Chondrocyte (in vitro differentiated cells): ENCODE data around the gene ALKBH4. TPM values are rescaled to one million over a fixed set of nuclear protein-coding genes. Genes with fewer than 3 reads are reported as not detected.

ENCODE experiments used
- DNase-seq: peaks from one replicate; pipeline ENCODE4 v3.0.0; 2021; ENCODE audit warnings: mixed read lengths, low spot score
- H3K27ac Mint-ChIP-seq: one replicate; pipeline ENCODE4 v1.8.0; 2021; ENCODE audit warnings: mild to moderate bottlenecking, moderate library complexity, mixed read lengths; ENCODE audit not compliant: unreplicated experiment
- H3K27me3 Mint-ChIP-seq: 2 replicates; pipeline ENCODE4 v1.8.0; 2021; ENCODE audit warnings: low read depth, mixed read lengths
- H3K36me3 Mint-ChIP-seq: 2 replicates; pipeline ENCODE4 v1.8.0; 2021; ENCODE audit warnings: low read depth, mixed read lengths
- H3K4me1 Mint-ChIP-seq: 2 replicates; pipeline ENCODE4 v1.8.0; 2021; ENCODE audit warnings: low read depth, mild to moderate bottlenecking, mixed read lengths
- H3K4me3 Mint-ChIP-seq: one replicate; pipeline ENCODE4 v1.8.0; 2021; ENCODE audit warnings: mild to moderate bottlenecking, moderate library complexity, mixed read lengths; ENCODE audit not compliant: unreplicated experiment
- H3K9me3 Mint-ChIP-seq: 2 replicates; pipeline ENCODE4 v1.8.0; 2021; ENCODE audit warnings: low read depth, mixed read lengths
- CTCF ChIP-seq: fragments of 200-600 bp; sonication (generic); IDR thresholded peaks from 2 replicates; pipeline ENCODE4 v1.5.0; 2021; ENCODE audit warnings: antibody characterized with exemption, mild to moderate bottlenecking, moderate library complexity
- total RNA-seq: library from RNA; stranded (reverse); gene quantifications from 3 replicates; pipeline ENCODE4 v1.2.1, GENCODE V29; 2021

ALKBH4 gene
- total RNA-seq, 1 donor from 2014 or later: 9.2 TPM

GRCh38 chr7:102434039-102434486 is 30.6 kb downstream of the ALKBH4 start:
- no peak for DNase-seq
- Mint-ChIP-seq H3K27ac (peak overlapping the region; percentile 19), H3K4me3 (peak overlapping the region; percentile 78)

GRCh38 chr7:102433219-102434038 is 31.2 kb downstream of the ALKBH4 start, which contains the start of gene ORAI2:
ORAI2 (plus strand) TSS chr7:102433575; CDS start chr7:102438957, 5,382 bp downstream.
- peak; percentile 12 for TF ChIP-seq CTCF
- Mint-ChIP-seq H3K27ac (peak within 1 kb of the TSS; percentile 81), H3K9me3 (no peaks in the 10 kb centered on the region), H3K27me3 (no peaks in the 10 kb centered on the region), H3K36me3 (peaks cover 5% of the 10 kb centered on the region), H3K4me3 (peak within 1 kb of the TSS; percentile 78), H3K4me1 (peaks cover 31% of the 10 kb centered on the region)
- DNase-seq: no peak

More at GRCh38 chr7:102434039-102434486, 30.6 kb downstream of the ALKBH4 start:
- Mint-ChIP-seq H3K27me3 (no peaks in the 10 kb centered on the region), H3K9me3 (no peaks in the 10 kb centered on the region), H3K4me1 (peaks cover 31% of the 10 kb centered on the region), H3K36me3 (peaks cover 5% of the 10 kb centered on the region)
- TF ChIP-seq CTCF: peak; percentile 1

GRCh38 chr7:102432442-102433218 is 32.0 kb downstream of the ALKBH4 start:
- Mint-ChIP-seq H3K4me3 (peak overlapping the region; percentile 70), H3K9me3 (no peaks in the 10 kb centered on the region), H3K4me1 (peaks cover 31% of the 10 kb centered on the region), H3K36me3 (peaks cover 5% of the 10 kb centered on the region), H3K27ac (peak overlapping the region; percentile 81), H3K27me3 (no peaks in the 10 kb centered on the region)
- DNase-seq: no peak
- TF ChIP-seq CTCF: no peak

- no peak for TF ChIP-seq CTCF
- Mint-ChIP-seq H3K27me3 (no peaks in the 10 kb centered on the region), H3K27ac (peak overlapping the region; percentile 81), H3K4me3 (peak overlapping the region; percentile 70), H3K9me3 (no peaks in the 10 kb centered on the region), H3K4me1 (peaks cover 31% of the 10 kb centered on the region), H3K36me3 (peaks cover 6% of the 10 kb centered on the region)
- no peak for DNase-seq
Observed at GRCh38 chr7:102431617-102432298, 32.9 kb downstream of the ALKBH4 start.
